ENCODE results near the gene ASB2. TPM values are rescaled to one million over a fixed set of nuclear protein-coding genes. Genes with fewer than 3 reads are reported as not detected.

Gene ASB2
- total RNA-seq, 1 experiment from 2014 or later, result not detected

- intact Hi-C loops (cut with micrococcal nuclease; ENCODE audit: unreplicated experiment), result loop anchor here (5.0 to 10.0 kb wide), 3 partner anchors 43 to 345 kb away; no protein-coding TSS in a partner anchor
- ChIA-PET POLR2A (no interaction called here), CTCF (interaction anchor here (1.1 to 1.2 kb wide), 2 partner anchors 17 to 64 kb away, joined by 3 read pairs; no protein-coding TSS in a partner anchor)
- no peak for DNase-seq
- no peaks in the 10 kb centered on the region for H3K36me3 ChIP-seq (ENCODE audit: control insufficient read depth, insufficient read depth, low read length)
- Mint-ChIP-seq H3K27ac (ENCODE audit: unreplicated experiment) (no peak overlapping the region), H3K4me1 (ENCODE audit: low read depth, unreplicated experiment) (peaks cover 21% of the 10 kb centered on the region), H3K4me3 (ENCODE audit: unreplicated experiment) (no peak overlapping the region), H3K27me3 (ENCODE audit: insufficient read depth, unreplicated experiment) (no peaks in the 10 kb centered on the region), H3K9me3 (ENCODE audit: unreplicated experiment) (no peaks in the 10 kb centered on the region), H3K36me3 (ENCODE audit: insufficient read depth, unreplicated experiment) (no peaks in the 10 kb centered on the region)
- no peak for TF ChIP-seq CTCF (IDR thresholded peaks at IDR 0.05; ENCODE audit: insufficient read depth in 1 of 2, low read depth in 1 of 2, low read length in 1 of 2, severe bottlenecking in 1 of 2, unreplicated experiment in 1 of 2)
- H3K4me1 ChIP-seq, result peaks cover 14% of the 10 kb centered on the region
- H3K9me3 ChIP-seq, result no peaks in the 10 kb centered on the region
- BruUV-seq (replicated peaks), result no TSS peak
- no peak overlapping the region for H3K4me3 ChIP-seq (ENCODE audit: low read depth, low read length)
- no peaks in the 10 kb centered on the region for H3K27me3 ChIP-seq (replicated peaks; ENCODE audit: control insufficient read depth, insufficient read depth, low read length)
Observed at GRCh38 chr14:94000267-94000666, 23.9 kb upstream of the ASB2 start.

- no TSS peak for BruUV-seq (replicated peaks)
- POLR2A ChIA-PET, result no interaction called here
- TF ChIP-seq CTCF (IDR thresholded peaks at IDR 0.05; ENCODE audit: insufficient read depth in 1 of 2, low read depth in 1 of 2, low read length in 1 of 2, severe bottlenecking in 1 of 2, unreplicated experiment in 1 of 2), result no peak
Observed at GRCh38 chr14:93999573-93999972, 23.2 kb upstream of the ASB2 start.

GRCh38 chr14:93998871-93999403 lies 22.6 kb upstream of the ASB2 start:
- POLR2A ChIA-PET, result no interaction called here
- intact Hi-C loops (cut with micrococcal nuclease; ENCODE audit: unreplicated experiment), result no loop called here
- Mint-ChIP-seq H3K36me3 (ENCODE audit: insufficient read depth, unreplicated experiment) (no peaks in the 10 kb centered on the region), H3K27ac (ENCODE audit: unreplicated experiment) (no peak overlapping the region), H3K4me1 (ENCODE audit: low read depth, unreplicated experiment) (peaks cover 15% of the 10 kb centered on the region), H3K27me3 (ENCODE audit: insufficient read depth, unreplicated experiment) (no peaks in the 10 kb centered on the region), H3K9me3 (ENCODE audit: unreplicated experiment) (no peaks in the 10 kb centered on the region), H3K4me3 (ENCODE audit: unreplicated experiment) (no peak overlapping the region)
- no peak for TF ChIP-seq CTCF (IDR thresholded peaks at IDR 0.05; ENCODE audit: insufficient read depth in 1 of 2, low read depth in 1 of 2, low read length in 1 of 2, severe bottlenecking in 1 of 2, unreplicated experiment in 1 of 2)
- CTCF ChIA-PET, result no interaction called here
- no peak overlapping the region for H3K4me3 ChIP-seq (ENCODE audit: low read depth, low read length)
- peaks cover 6% of the 10 kb centered on the region for H3K4me1 ChIP-seq
- no peaks in the 10 kb centered on the region for H3K36me3 ChIP-seq (ENCODE audit: control insufficient read depth, insufficient read depth, low read length)
- H3K9me3 ChIP-seq, result no peaks in the 10 kb centered on the region
- no TSS peak for BruUV-seq (replicated peaks)
- H3K27me3 ChIP-seq (replicated peaks; ENCODE audit: control insufficient read depth, insufficient read depth, low read length), result no peaks in the 10 kb centered on the region
- no peak for DNase-seq

More at GRCh38 chr14:93999573-93999972, 23.2 kb upstream of the ASB2 start:
- no peaks in the 10 kb centered on the region for H3K36me3 ChIP-seq (ENCODE audit: control insufficient read depth, insufficient read depth, low read length)
- Mint-ChIP-seq H3K36me3 (ENCODE audit: insufficient read depth, unreplicated experiment) (no peaks in the 10 kb centered on the region), H3K4me3 (ENCODE audit: unreplicated experiment) (no peak overlapping the region), H3K4me1 (ENCODE audit: low read depth, unreplicated experiment) (peaks cover 15% of the 10 kb centered on the region), H3K27ac (ENCODE audit: unreplicated experiment) (no peak overlapping the region), H3K9me3 (ENCODE audit: unreplicated experiment) (no peaks in the 10 kb centered on the region), H3K27me3 (ENCODE audit: insufficient read depth, unreplicated experiment) (no peaks in the 10 kb centered on the region)
- peaks cover 13% of the 10 kb centered on the region for H3K4me1 ChIP-seq
- intact Hi-C loops (cut with micrococcal nuclease; ENCODE audit: unreplicated experiment), result no loop called here
- no peak overlapping the region for H3K4me3 ChIP-seq (ENCODE audit: low read depth, low read length)
- CTCF ChIA-PET, result interaction anchor here (0.6 to 1.1 kb wide), 3 partner anchors 14 to 129 kb away, joined by 3 to 4 read pairs (median 3); no protein-coding TSS in a partner anchor
- H3K27me3 ChIP-seq (replicated peaks; ENCODE audit: control insufficient read depth, insufficient read depth, low read length), result no peaks in the 10 kb centered on the region
- no peak for DNase-seq
- no peaks in the 10 kb centered on the region for H3K9me3 ChIP-seq
